HepG2 (cell line): Measurements from ENCODE around the gene LRRC28. TPM values are rescaled to one million over a fixed set of nuclear protein-coding genes. Genes with fewer than 3 reads are reported as not detected.
A peak's percentile ranks its signal among the peaks of the same experiment; 100 is the strongest.

Experiments used
- ATM ChIP-seq: fragments of 450-650 bp; IDR thresholded peaks from 2 replicates; pipeline ENCODE4 v1.7.1; 2017; ENCODE audit warnings: mild to moderate bottlenecking, borderline replicate concordance
- ELF1 ChIP-seq: sonication (generic); formaldehyde crosslinking; IDR thresholded peaks from 2 replicates; pipeline ENCODE4 v1.4.0; 2020; ENCODE audit warnings: missing genetic modification reagents
- ELF3 ChIP-seq: IDR thresholded peaks from 2 replicates; pipeline ENCODE4 v1.6.1; 2016; ENCODE audit warnings: missing genetic modification reagents, missing compliant biosample characterization
- FOSL1 ChIP-seq: sonication (generic); formaldehyde crosslinking; IDR thresholded peaks from 2 replicates; pipeline ENCODE4 v1.9.0; 2021; ENCODE audit warnings: missing genetic modification reagents, borderline replicate concordance
- FOSL2 ChIP-seq: sonication (generic); formaldehyde crosslinking; IDR thresholded peaks from 2 replicates; pipeline ENCODE4 v1.4.0; 2020; ENCODE audit warnings: missing genetic modification reagents
- HIVEP1 ChIP-seq: sonication (generic); formaldehyde crosslinking; IDR thresholded peaks from 2 replicates; pipeline ENCODE4 v1.4.0; 2020; ENCODE audit warnings: mild to moderate bottlenecking, missing genetic modification reagents
- HOXA3 ChIP-seq: sonication (generic); formaldehyde crosslinking; IDR thresholded peaks from 2 replicates; pipeline ENCODE4 v1.5.0; 2020; ENCODE audit warnings: missing genetic modification reagents
- IRX3 ChIP-seq: sonication (generic); formaldehyde crosslinking; IDR thresholded peaks from 2 replicates; pipeline ENCODE4 v1.8.1; 2023; ENCODE audit warnings: mild to moderate bottlenecking, low read depth, missing genetic modification reagents, borderline replicate concordance
- KDM2A ChIP-seq: sonication (generic); formaldehyde crosslinking; IDR thresholded peaks from 2 replicates; pipeline ENCODE4 v1.4.0; 2020; ENCODE audit warnings: low read depth, missing genetic modification reagents, borderline replicate concordance
- NFYC ChIP-seq: IDR thresholded peaks from 2 replicates; pipeline ENCODE4 v1.6.1; 2016; ENCODE audit warnings: missing genetic modification reagents, missing compliant biosample characterization
- SMC3 ChIP-seq: IDR thresholded peaks from 2 replicates; pipeline ENCODE4 v1.6.1; 2011; ENCODE audit warnings: low read length, improper control_type of control experiment
- SP4 ChIP-seq: sonication (generic); formaldehyde crosslinking; IDR thresholded peaks from 2 replicates; pipeline ENCODE4 v1.8.1; 2023; ENCODE audit warnings: mild to moderate bottlenecking, missing genetic modification reagents
- TGIF2 ChIP-seq: IDR thresholded peaks from 2 replicates; pipeline ENCODE4 v1.6.1; 2016; ENCODE audit warnings: control low read depth, missing compliant biosample characterization
- ZNF253 ChIP-seq: sonication (generic); formaldehyde crosslinking; IDR thresholded peaks from 2 replicates; pipeline ENCODE4 v1.8.0; 2022; ENCODE audit warnings: mild to moderate bottlenecking, missing genetic modification reagents, borderline replicate concordance
- ZNF264 ChIP-seq: sonication (generic); formaldehyde crosslinking; IDR thresholded peaks from 2 replicates; pipeline ENCODE4 v1.4.0; 2020; ENCODE audit warnings: missing genetic modification reagents
- ZNF543 ChIP-seq: sonication (generic); formaldehyde crosslinking; IDR thresholded peaks from 2 replicates; pipeline ENCODE4 v1.4.0; 2020; ENCODE audit warnings: mild to moderate bottlenecking, missing genetic modification reagents
- ZNF747 ChIP-seq: sonication (generic); formaldehyde crosslinking; IDR thresholded peaks from 2 replicates; pipeline ENCODE4 v1.8.1; 2023; ENCODE audit warnings: missing genetic modification reagents, mild to moderate bottlenecking, borderline replicate concordance
- ZNF776 ChIP-seq: sonication (generic); formaldehyde crosslinking; IDR thresholded peaks from 2 replicates; pipeline ENCODE4 v1.4.0; 2020; ENCODE audit warnings: mild to moderate bottlenecking, missing genetic modification reagents
- polyA plus RNA-seq, 8 experiments: library from polyadenylated mRNA; depleted of rRNA in 3 of 8; stranded (reverse) in 7 of 8; unstranded in 1 of 8; fragments of >200 nt; fragmentation: Illumina TruSeq in 4 of 8; extraction: Trizol in 4 of 8; gene quantifications; 2 replicates each; pipeline versions ENCODE4 v1.2.1 to v1.2.3, GENCODE V29; 2011 to 2016; ENCODE audit warnings: low read depth in 4 of 8, missing spikeins in 1 of 8, mixed read lengths in 1 of 8; ENCODE audit not compliant: insufficient read depth in 1 of 8
- total RNA-seq, 5 experiments: library from RNA; depleted of rRNA; stranded (reverse); fragments of >200 nt; fragmentation: Illumina TruSeq; extraction: Trizol; gene quantifications; 2 replicates each; pipeline ENCODE4 v1.2.3, GENCODE V29; 2016; ENCODE audit warnings: low read depth in 1 of 5
- TF ChIP-seq, protein P1 (sequence below), 2 experiments: sonication (generic) in 1 of 2; formaldehyde crosslinking in 1 of 2; IDR thresholded peaks; 2 replicates each; pipeline versions ENCODE4 v1.5.1 to v1.6.1; 2011 to 2020; ENCODE audit warnings: borderline replicate concordance in 1 of 2, low read depth in 1 of 2, low read length in 1 of 2, mild to moderate bottlenecking in 1 of 2, missing genetic modification reagents in 1 of 2, moderate library complexity in 1 of 2
- TF ChIP-seq, protein P2 (sequence below): sonication (generic); formaldehyde crosslinking; IDR thresholded peaks from 2 replicates; pipeline ENCODE4 v1.4.0; 2020; ENCODE audit warnings: mild to moderate bottlenecking, missing genetic modification reagents
- TF ChIP-seq, protein P3 (sequence below): sonication (generic); formaldehyde crosslinking; IDR thresholded peaks from 2 replicates; pipeline ENCODE4 v1.5.0; 2020; ENCODE audit warnings: missing genetic modification reagents
- TF ChIP-seq, protein P4 (sequence below): IDR thresholded peaks from 2 replicates; pipeline ENCODE4 v1.4.0; 2020; ENCODE audit warnings: mild to moderate bottlenecking, missing genetic modification reagents

Gene LRRC28
- total and polyA plus RNA-seq, 2 of the 13 experiments (the other 11 are each of a cell fraction or from before 2014, with no cell fraction given) = 17.5 to 21.3 TPM

DNA sequence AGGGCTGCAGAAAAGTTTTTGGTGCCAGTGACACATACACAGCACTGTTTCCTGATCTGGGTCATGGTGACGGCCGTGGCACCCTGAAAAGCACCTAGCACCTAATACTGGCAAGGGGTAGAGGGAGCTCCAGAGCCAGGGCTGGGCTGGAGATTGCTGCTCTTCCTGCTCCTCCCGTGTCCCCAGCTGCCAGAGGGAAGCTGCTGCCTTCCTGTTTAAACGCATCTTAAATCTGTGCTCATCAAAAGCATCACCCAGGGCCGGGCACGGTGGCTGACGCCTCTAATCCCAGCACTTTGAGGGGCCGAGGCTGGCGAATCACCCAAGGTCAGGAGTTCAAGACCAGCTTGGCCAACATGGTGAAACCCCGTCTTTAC is 157.8 kb downstream of the LRRC28 start (continued):
- TF ChIP-seq ZNF543 (CRISPR knock-in tag) (no peak), ZNF776 (no peak), FOSL2 (0 out of 2 replicates have a peak, but pooled peaks have one; percentile 30), ZNF264 (CRISPR knock-in tag) (no peak), HIVEP1 (no peak), KDM2A (CRISPR knock-in tag) (peak; percentile 57; the same call in 1 of the 2 replicates), ZNF253 (no peak), NFYC (CRISPR knock-in tag) (no peak), IRX3 (CRISPR knock-in tag) (no peak), FOSL1 (CRISPR knock-in tag) (no peak), SP4 (CRISPR knock-in tag) (no peak), ZNF747 (CRISPR knock-in tag) (peak; percentile 40; the same call in 1 of the 2 replicates), TGIF2 (CRISPR knock-in tag) (0 out of 2 replicates have a peak, but pooled peaks have one; percentile 36), SMC3 (peak; percentile 86), ELF3 (0 out of 2 replicates have a peak, but pooled peaks have one; percentile 36), HOXA3 (CRISPR knock-in tag) (peak; percentile 24; the same call in 1 of the 2 replicates), ELF1 (CRISPR knock-in tag) (peak; percentile 43; the same call in 1 of the 2 replicates), ATM (no peak)
- TF ChIP-seq, protein P1, sequence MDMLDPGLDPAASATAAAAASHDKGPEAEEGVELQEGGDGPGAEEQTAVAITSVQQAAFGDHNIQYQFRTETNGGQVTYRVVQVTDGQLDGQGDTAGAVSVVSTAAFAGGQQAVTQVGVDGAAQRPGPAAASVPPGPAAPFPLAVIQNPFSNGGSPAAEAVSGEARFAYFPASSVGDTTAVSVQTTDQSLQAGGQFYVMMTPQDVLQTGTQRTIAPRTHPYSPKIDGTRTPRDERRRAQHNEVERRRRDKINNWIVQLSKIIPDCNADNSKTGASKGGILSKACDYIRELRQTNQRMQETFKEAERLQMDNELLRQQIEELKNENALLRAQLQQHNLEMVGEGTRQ (IDR thresholded peaks at IDR 0.05; ENCODE audit: low read depth, low read length) = no peak
- TF ChIP-seq, protein P1 (CRISPR knock-in tag; IDR thresholded peaks at IDR 0.05; ENCODE audit: borderline replicate concordance) = no peak
- TF ChIP-seq, protein P2, sequence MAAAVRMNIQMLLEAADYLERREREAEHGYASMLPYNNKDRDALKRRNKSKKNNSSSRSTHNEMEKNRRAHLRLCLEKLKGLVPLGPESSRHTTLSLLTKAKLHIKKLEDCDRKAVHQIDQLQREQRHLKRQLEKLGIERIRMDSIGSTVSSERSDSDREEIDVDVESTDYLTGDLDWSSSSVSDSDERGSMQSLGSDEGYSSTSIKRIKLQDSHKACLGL (CRISPR knock-in tag) = no peak
- TF ChIP-seq, protein P3, sequence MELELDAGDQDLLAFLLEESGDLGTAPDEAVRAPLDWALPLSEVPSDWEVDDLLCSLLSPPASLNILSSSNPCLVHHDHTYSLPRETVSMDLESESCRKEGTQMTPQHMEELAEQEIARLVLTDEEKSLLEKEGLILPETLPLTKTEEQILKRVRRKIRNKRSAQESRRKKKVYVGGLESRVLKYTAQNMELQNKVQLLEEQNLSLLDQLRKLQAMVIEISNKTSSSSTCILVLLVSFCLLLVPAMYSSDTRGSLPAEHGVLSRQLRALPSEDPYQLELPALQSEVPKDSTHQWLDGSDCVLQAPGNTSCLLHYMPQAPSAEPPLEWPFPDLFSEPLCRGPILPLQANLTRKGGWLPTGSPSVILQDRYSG (CRISPR knock-in tag) = no peak
- TF ChIP-seq, protein P4, sequence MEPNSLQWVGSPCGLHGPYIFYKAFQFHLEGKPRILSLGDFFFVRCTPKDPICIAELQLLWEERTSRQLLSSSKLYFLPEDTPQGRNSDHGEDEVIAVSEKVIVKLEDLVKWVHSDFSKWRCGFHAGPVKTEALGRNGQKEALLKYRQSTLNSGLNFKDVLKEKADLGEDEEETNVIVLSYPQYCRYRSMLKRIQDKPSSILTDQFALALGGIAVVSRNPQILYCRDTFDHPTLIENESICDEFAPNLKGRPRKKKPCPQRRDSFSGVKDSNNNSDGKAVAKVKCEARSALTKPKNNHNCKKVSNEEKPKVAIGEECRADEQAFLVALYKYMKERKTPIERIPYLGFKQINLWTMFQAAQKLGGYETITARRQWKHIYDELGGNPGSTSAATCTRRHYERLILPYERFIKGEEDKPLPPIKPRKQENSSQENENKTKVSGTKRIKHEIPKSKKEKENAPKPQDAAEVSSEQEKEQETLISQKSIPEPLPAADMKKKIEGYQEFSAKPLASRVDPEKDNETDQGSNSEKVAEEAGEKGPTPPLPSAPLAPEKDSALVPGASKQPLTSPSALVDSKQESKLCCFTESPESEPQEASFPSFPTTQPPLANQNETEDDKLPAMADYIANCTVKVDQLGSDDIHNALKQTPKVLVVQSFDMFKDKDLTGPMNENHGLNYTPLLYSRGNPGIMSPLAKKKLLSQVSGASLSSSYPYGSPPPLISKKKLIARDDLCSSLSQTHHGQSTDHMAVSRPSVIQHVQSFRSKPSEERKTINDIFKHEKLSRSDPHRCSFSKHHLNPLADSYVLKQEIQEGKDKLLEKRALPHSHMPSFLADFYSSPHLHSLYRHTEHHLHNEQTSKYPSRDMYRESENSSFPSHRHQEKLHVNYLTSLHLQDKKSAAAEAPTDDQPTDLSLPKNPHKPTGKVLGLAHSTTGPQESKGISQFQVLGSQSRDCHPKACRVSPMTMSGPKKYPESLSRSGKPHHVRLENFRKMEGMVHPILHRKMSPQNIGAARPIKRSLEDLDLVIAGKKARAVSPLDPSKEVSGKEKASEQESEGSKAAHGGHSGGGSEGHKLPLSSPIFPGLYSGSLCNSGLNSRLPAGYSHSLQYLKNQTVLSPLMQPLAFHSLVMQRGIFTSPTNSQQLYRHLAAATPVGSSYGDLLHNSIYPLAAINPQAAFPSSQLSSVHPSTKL (CRISPR knock-in tag) = peak; percentile 23; the same call in 1 of the 2 replicates
